Activated B cell treated with CpG ODN at 0.5 μM for 24 hours (primary cell): ENCODE results near the gene TENM4. TPM values are rescaled to one million over a fixed set of nuclear protein-coding genes. Genes with fewer than 3 reads are reported as not detected.

Experiments
- ATAC-seq: fragments of 200-7000 bp; cut with Tn5 transposase; one replicate; pipeline ENCODE4 v1.10.0; 2021; ENCODE audit warnings: low read depth, mild to moderate bottlenecking, moderate library complexity
- CTCF ChIA-PET: fragments of 350-600 bp; sonication (Branson Sonifier 250); formaldehyde crosslinking; loops from one replicate; lab custom pipeline; 2021; ENCODE audit warnings: antibody characterized with exemption; lab: Charles Lee
- POLR2A ChIA-PET: fragments of 350-600 bp; sonication (Branson Sonifier 250); formaldehyde crosslinking; loops from one replicate; lab custom pipeline; 2021; ENCODE audit warnings: antibody characterized with exemption; lab: Charles Lee
- DNase-seq: peaks from one replicate; pipeline ENCODE4 v3.0.0; 2022
- H3K27ac Mint-ChIP-seq: one replicate; pipeline ENCODE4 v1.8.0; 2020; ENCODE audit warnings: mixed read lengths
- H3K27me3 Mint-ChIP-seq: one replicate; pipeline ENCODE4 v1.8.0; 2021; ENCODE audit warnings: mixed read lengths
- H3K36me3 Mint-ChIP-seq: one replicate; pipeline ENCODE4 v1.8.0; 2021; ENCODE audit warnings: low read depth, mixed read lengths
- H3K4me1 Mint-ChIP-seq: one replicate; pipeline ENCODE4 v1.8.0; 2021; ENCODE audit warnings: mixed read lengths
- H3K4me3 Mint-ChIP-seq: one replicate; pipeline ENCODE4 v1.8.0; 2020; ENCODE audit warnings: mild to moderate bottlenecking, mixed read lengths
- H3K9me3 Mint-ChIP-seq: one replicate; pipeline ENCODE4 v1.8.0; 2020; ENCODE audit warnings: mixed read lengths
- intact Hi-C: fragments of 100-400 bp; cut with micrococcal nuclease; formaldehyde crosslinking; loops from one replicate; pipeline ENCODE4 v1.15.1; 2024
- total RNA-seq: library from RNA; stranded (reverse); gene quantifications from 2 replicates; pipeline ENCODE4 v1.2.3, GENCODE V29; 2022
- TF ChIP-seq, protein P1 (sequence below): fragments of 200-600 bp; IDR thresholded peaks from one replicate; pipeline ENCODE4 v1.8.0; 2022; ENCODE audit warnings: antibody characterized with exemption, mild to moderate bottlenecking

The TENM4 gene
- total RNA-seq, 1 donor from 2014 or later: 2.4 TPM

DNA sequence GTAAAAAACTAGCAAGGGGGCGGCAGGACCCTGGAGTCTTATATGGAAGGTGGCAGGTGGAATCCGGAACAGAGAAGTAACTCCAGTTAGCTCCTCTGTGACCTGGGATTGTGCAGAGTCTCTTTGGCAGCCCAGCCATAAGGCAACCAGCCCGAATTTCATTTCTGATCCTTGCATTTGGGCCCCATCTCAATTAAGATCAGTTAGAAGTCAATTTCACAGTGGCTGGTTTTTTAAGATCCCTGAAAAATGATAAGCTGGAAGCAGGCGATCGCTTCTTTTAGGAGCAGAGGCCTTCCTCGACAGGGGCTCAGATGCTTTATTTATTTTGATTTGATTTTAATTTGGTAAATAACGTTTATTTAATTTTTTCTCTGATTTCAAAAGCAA is 199.0 kb downstream of the TENM4 start:
- H3K9me3 Mint-ChIP-seq: no peaks in the 10 kb centered on the region
- H3K27me3 Mint-ChIP-seq: peaks cover 5% of the 10 kb centered on the region
- intact Hi-C loops: no loop called here
- no peaks in the 10 kb centered on the region for H3K4me1 Mint-ChIP-seq
- DNase-seq (no peak), ATAC-seq (no peak)
- CTCF ChIA-PET: no interaction called here
- POLR2A ChIA-PET: no interaction called here
- TF ChIP-seq, protein P1, sequence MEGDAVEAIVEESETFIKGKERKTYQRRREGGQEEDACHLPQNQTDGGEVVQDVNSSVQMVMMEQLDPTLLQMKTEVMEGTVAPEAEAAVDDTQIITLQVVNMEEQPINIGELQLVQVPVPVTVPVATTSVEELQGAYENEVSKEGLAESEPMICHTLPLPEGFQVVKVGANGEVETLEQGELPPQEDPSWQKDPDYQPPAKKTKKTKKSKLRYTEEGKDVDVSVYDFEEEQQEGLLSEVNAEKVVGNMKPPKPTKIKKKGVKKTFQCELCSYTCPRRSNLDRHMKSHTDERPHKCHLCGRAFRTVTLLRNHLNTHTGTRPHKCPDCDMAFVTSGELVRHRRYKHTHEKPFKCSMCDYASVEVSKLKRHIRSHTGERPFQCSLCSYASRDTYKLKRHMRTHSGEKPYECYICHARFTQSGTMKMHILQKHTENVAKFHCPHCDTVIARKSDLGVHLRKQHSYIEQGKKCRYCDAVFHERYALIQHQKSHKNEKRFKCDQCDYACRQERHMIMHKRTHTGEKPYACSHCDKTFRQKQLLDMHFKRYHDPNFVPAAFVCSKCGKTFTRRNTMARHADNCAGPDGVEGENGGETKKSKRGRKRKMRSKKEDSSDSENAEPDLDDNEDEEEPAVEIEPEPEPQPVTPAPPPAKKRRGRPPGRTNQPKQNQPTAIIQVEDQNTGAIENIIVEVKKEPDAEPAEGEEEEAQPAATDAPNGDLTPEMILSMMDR: no peak
- no peak overlapping the region for H3K27ac Mint-ChIP-seq
- H3K4me3 Mint-ChIP-seq: no peak overlapping the region
- no peaks in the 10 kb centered on the region for H3K36me3 Mint-ChIP-seq

DNA sequence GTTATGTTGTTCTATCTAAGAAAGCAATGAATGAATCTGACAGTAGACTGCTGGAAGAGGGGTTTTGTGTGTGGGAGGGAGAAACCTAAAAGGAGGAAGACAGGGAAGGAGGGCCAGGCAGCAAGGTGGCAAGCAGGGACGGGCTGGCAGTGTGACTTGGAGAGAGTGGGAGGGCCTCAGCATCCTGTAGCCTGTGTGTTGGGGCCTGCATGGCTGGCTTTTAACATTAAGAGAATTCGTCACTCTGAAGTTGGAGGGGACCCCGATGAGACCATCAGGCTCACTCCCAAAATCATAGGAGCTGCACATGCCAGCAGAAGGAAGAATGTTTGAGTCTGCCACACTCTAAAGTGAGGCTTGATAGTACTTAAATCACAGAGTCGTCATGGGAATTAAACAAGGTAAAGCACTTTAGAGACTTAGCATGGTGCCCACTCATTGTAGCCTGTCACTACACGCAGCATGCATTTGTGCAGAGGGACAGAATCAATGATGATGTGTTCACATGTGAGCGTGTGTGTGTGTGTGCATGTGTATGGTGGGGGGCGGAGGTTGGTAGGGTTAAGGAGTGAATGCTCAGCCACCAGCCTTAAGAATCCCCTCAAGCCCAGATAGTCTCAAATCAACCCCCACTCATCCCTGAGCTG is 199.5 kb downstream of the TENM4 start:
- H3K9me3 Mint-ChIP-seq: no peaks in the 10 kb centered on the region
- ChIA-PET CTCF (no interaction called here), POLR2A (no interaction called here)
- intact Hi-C loops: no loop called here
- H3K4me1 Mint-ChIP-seq: no peaks in the 10 kb centered on the region
- H3K27ac Mint-ChIP-seq: no peak overlapping the region
- H3K27me3 Mint-ChIP-seq: peaks cover 5% of the 10 kb centered on the region
- H3K36me3 Mint-ChIP-seq: no peaks in the 10 kb centered on the region
- ATAC-seq (no peak), DNase-seq (no peak)
- no peak overlapping the region for H3K4me3 Mint-ChIP-seq
- TF ChIP-seq, protein P1: no peak

DNA sequence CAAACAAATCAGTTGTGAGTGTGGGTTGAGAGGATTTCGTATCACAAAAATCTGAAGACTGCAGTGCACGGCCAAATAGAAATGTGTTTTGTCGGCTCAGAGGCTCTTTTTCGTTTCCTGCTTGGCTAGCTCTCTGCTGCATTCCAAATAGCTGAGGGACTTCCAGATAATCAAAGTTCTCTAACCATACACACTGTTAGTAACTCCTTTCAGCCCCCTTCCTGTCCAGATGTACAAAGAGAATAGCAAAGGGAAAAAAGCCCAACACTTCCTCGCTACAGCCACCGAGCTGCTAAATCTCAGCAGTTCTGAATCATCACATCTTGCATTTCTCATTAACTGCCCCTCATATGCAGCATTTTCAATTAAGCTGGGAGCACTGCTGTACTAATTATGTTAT is 203.1 kb downstream of the TENM4 start:
- TF ChIP-seq, protein P1: no peak
- H3K4me3 Mint-ChIP-seq: no peak overlapping the region
- H3K36me3 Mint-ChIP-seq: no peaks in the 10 kb centered on the region
- H3K4me1 Mint-ChIP-seq: no peaks in the 10 kb centered on the region
- ChIA-PET POLR2A (no interaction called here), CTCF (no interaction called here)
- intact Hi-C loops: no loop called here
- H3K9me3 Mint-ChIP-seq: no peaks in the 10 kb centered on the region
- no peaks in the 10 kb centered on the region for H3K27me3 Mint-ChIP-seq
- ATAC-seq (no peak), DNase-seq (no peak)
- H3K27ac Mint-ChIP-seq: no peak overlapping the region

DNA sequence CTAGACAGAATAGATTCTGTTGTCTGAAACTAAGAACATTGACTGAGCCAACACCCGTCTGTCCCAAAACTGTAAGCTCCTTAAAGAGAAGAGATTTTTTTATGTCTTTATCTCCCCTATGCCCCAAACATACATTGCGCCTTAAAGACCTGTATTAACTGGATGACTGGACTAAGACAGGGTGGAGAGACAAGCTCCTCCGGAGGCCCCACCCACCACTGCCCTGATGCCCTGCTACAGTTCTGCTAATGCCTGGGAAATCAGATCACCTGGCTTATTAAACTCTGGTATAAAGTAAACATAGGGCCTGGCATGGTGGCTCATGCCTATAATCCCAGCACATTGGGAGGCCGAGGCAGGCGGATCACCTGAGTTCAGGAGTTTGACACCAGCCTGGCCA is 203.7 kb downstream of the TENM4 start:
- ATAC-seq (no peak), DNase-seq (no peak)
- no peaks in the 10 kb centered on the region for H3K27me3 Mint-ChIP-seq
- intact Hi-C loops: no loop called here
- H3K36me3 Mint-ChIP-seq: no peaks in the 10 kb centered on the region
- ChIA-PET CTCF (no interaction called here), POLR2A (no interaction called here)
- no peaks in the 10 kb centered on the region for H3K4me1 Mint-ChIP-seq
- no peak overlapping the region for H3K27ac Mint-ChIP-seq
- TF ChIP-seq, protein P1: no peak
- H3K9me3 Mint-ChIP-seq: no peaks in the 10 kb centered on the region
- H3K4me3 Mint-ChIP-seq: no peak overlapping the region

DNA sequence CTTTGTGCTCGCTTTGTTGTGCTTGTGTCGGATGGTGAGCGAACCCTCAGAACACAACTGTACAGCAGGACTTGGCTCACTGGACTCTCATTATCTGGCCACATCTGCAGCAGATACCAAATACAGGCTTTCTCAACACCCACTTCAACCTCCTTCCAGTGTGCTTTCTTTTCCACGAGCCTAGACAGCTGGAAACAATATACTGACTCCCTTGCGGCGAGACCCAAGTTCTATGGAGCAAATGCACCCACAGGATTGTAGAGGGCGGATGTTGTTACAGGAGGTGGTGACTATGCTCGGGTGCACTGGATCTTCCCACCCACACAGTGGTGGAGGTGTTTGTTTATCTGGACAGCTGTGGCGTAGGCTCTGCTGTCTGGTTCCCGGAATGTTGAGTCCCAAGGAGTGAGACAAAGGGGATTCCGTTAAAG is 204.3 kb downstream of the TENM4 start:
- DNase-seq: no peak
- TF ChIP-seq, protein P1: no peak
- Mint-ChIP-seq H3K9me3 (no peaks in the 10 kb centered on the region), H3K4me3 (no peak overlapping the region), H3K36me3 (no peaks in the 10 kb centered on the region), H3K4me1 (no peaks in the 10 kb centered on the region), H3K27ac (no peak overlapping the region), H3K27me3 (no peaks in the 10 kb centered on the region)
- ChIA-PET CTCF (no interaction called here), POLR2A (no interaction called here)
- intact Hi-C loops: no loop called here
- ATAC-seq: no peak
